ENCODE measurements around the gene ERBB2. TPM values are rescaled to one million over a fixed set of nuclear protein-coding genes. Genes with fewer than 3 reads are reported as not detected.

ERBB2 gene
- total RNA-seq, 2 experiments from 2014 or later = 2.4 to 4.6 TPM

DNA sequence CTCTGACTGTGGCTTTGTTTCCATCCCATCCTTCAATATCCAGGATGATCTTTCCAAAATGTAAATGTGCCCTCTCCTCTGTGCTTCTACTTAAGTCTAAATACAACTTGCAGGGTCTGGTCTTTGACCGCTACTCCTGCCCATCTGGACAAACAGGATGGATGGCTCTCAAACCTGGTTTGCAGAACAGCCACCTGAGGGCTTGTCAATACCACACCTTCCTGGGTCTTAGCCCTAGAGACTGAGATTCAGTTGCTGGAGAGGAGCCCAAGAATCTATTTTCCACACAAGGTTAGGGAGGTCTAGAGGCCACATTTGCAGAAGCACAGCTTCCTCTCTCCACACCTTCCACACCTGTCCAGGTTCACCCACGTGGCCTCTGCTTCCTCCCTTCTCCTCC lies 36.0 kb downstream of the ERBB2 start:
- no peaks in the 10 kb centered on the region for H3K36me3 Mint-ChIP-seq (ENCODE audit: low read depth)
- intact Hi-C loops (cut with DNase I, micrococcal nuclease) = no loop called here
- no peaks in the 10 kb centered on the region for H3K36me3 ChIP-seq (ENCODE audit: insufficient read depth, low read length)
- POLR2A ChIA-PET = no interaction called here
- H3K4me3 Mint-ChIP-seq = no peak overlapping the region
- ATAC-seq (ENCODE audit: poor library complexity) (no peak), DNase-seq (no peak)
- H3K4me1 ChIP-seq (ENCODE audit: insufficient read depth, low read length) = peaks cover 29% of the 10 kb centered on the region
- H3K27me3 Mint-ChIP-seq = peaks cover 20% of the 10 kb centered on the region
- no peak overlapping the region for H3K27ac Mint-ChIP-seq
- peaks cover 0 to 12% of the 10 kb centered on the region in 2 experiments for H3K9me3 ChIP-seq (ENCODE audit: control insufficient read depth in 1 of 2, insufficient read depth in 1 of 2, low read length in 2 of 2)
- H3K27ac ChIP-seq (ENCODE audit: low read depth in 1 of 2, low read length in 2 of 2) = no peak overlapping the region
- TF ChIP-seq, protein P1, sequence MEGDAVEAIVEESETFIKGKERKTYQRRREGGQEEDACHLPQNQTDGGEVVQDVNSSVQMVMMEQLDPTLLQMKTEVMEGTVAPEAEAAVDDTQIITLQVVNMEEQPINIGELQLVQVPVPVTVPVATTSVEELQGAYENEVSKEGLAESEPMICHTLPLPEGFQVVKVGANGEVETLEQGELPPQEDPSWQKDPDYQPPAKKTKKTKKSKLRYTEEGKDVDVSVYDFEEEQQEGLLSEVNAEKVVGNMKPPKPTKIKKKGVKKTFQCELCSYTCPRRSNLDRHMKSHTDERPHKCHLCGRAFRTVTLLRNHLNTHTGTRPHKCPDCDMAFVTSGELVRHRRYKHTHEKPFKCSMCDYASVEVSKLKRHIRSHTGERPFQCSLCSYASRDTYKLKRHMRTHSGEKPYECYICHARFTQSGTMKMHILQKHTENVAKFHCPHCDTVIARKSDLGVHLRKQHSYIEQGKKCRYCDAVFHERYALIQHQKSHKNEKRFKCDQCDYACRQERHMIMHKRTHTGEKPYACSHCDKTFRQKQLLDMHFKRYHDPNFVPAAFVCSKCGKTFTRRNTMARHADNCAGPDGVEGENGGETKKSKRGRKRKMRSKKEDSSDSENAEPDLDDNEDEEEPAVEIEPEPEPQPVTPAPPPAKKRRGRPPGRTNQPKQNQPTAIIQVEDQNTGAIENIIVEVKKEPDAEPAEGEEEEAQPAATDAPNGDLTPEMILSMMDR (IDR thresholded peaks at IDR 0.05) = no peak
- no peak overlapping the region for H3K4me3 ChIP-seq (ENCODE audit: low read length)
- H3K4me1 Mint-ChIP-seq (ENCODE audit: low read depth) = peaks cover 6% of the 10 kb centered on the region
- CTCF ChIA-PET = no interaction called here
- H3K27me3 ChIP-seq (ENCODE audit: control insufficient read depth in 1 of 2, insufficient read depth in 2 of 2, low read length in 2 of 2) = peaks cover 10 to 22% of the 10 kb centered on the region in 2 experiments
- H3K9me3 Mint-ChIP-seq = no peaks in the 10 kb centered on the region

DNA sequence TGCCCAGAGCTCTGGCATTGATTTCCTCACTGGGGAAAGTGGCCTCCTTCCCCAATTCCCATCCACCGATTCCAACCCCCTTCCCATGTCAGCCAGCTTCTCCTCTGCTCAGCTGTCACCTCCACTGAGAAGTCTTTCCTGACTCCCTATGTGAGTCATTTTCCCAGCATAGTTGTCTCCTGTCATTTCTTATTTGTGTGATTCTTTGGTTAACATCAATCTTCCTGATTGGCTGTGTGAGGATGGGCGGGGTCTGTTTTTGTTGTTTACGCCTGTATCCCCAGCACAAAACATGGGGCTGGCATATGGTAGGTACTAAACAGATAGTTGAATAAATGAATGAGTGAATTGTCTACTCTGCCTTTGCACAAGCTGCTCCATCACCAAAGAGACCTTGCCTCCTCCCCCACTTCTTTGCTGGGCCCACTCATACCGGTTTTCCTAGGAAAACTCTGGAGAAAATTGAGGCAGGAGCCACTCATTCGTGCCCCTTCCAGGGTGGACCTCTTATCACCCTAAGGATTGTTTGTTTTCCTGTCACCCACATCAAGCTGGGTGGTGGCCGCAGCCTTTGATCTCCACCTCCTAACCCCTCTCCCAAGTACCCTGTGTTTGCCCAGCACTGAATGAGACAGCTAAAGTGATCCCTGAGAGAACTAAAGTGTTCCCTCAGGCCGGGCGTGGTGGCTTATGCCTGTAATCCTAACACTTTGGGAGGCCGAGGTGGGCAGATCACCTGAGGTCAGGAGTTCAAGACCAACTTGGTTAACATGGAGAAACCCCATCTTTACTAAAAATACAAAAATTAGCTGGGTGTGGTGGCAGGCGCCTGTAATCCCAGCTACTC lies 36.7 kb downstream of the ERBB2 start:
- ChIA-PET POLR2A (no interaction called here), CTCF (interaction anchor here (1.0 kb wide), 1 partner anchor 113 kb away, joined by 3 read pairs; no protein-coding TSS in a partner anchor)
- peaks cover 0 to 12% of the 10 kb centered on the region in 2 experiments for H3K9me3 ChIP-seq (ENCODE audit: control insufficient read depth in 1 of 2, insufficient read depth in 1 of 2, low read length in 2 of 2)
- peaks cover 24% of the 10 kb centered on the region for H3K4me1 ChIP-seq (ENCODE audit: insufficient read depth, low read length)
- H3K27ac Mint-ChIP-seq = no peak overlapping the region
- ATAC-seq (ENCODE audit: poor library complexity) (no peak), DNase-seq (no peak)
- H3K27me3 ChIP-seq (ENCODE audit: control insufficient read depth in 1 of 2, insufficient read depth in 2 of 2, low read length in 2 of 2) = peaks cover 10 to 22% of the 10 kb centered on the region in 2 experiments
- intact Hi-C loops (cut with DNase I, micrococcal nuclease) = no loop called here
- H3K4me3 ChIP-seq (ENCODE audit: low read length) = no peak overlapping the region
- TF ChIP-seq, protein P1 (IDR thresholded peaks at IDR 0.05) = no peak
- no peaks in the 10 kb centered on the region for H3K36me3 ChIP-seq (ENCODE audit: insufficient read depth, low read length)
- no peaks in the 10 kb centered on the region for H3K36me3 Mint-ChIP-seq (ENCODE audit: low read depth)
- H3K27ac ChIP-seq (ENCODE audit: low read depth in 1 of 2, low read length in 2 of 2) = no peak overlapping the region
- H3K9me3 Mint-ChIP-seq = no peaks in the 10 kb centered on the region
- H3K4me1 Mint-ChIP-seq (ENCODE audit: low read depth) = peaks cover 6% of the 10 kb centered on the region
- no peak overlapping the region for H3K4me3 Mint-ChIP-seq
- peaks cover 20% of the 10 kb centered on the region for H3K27me3 Mint-ChIP-seq

DNA sequence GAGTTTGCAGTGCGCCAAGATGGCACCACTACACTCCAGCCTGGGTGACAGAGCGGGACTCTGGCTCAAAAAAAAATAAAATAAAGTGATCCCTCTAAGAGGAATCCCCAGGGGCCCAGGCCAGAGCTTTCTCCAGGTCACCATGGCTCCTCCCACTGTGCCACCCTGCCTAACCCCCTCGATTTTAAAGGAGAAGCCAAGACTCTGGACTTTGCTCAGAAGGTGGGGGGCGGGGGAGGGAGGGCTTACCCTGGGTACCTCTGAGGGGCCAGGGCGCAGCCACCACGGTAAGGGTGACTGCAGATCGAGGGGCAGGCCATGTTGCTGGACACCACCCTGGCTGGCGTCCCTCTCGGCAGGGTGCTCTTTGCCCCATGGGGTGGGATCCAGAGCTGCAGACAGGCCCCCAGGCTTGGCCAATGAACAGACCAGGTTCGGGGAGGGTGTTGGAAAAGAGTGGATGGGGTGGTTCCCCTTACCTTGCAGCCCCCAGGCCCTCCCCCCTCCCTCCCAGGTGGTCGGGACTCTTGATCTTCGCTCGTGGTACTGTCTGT lies 37.4 kb downstream of the ERBB2 start:
- Mint-ChIP-seq H3K9me3 (no peaks in the 10 kb centered on the region), H3K27me3 (peaks cover 20% of the 10 kb centered on the region), H3K4me1 (ENCODE audit: low read depth) (peaks cover 6% of the 10 kb centered on the region), H3K27ac (no peak overlapping the region), H3K4me3 (no peak overlapping the region), H3K36me3 (ENCODE audit: low read depth) (no peaks in the 10 kb centered on the region)
- peaks cover 10 to 22% of the 10 kb centered on the region in 2 experiments for H3K27me3 ChIP-seq (ENCODE audit: control insufficient read depth in 1 of 2, insufficient read depth in 2 of 2, low read length in 2 of 2)
- intact Hi-C loops (cut with DNase I, micrococcal nuclease) = no loop called here
- peaks cover 24% of the 10 kb centered on the region for H3K4me1 ChIP-seq (ENCODE audit: insufficient read depth, low read length)
- no peak overlapping the region for H3K27ac ChIP-seq (ENCODE audit: low read depth in 1 of 2, low read length in 2 of 2)
- ChIA-PET CTCF (interaction anchor here (1.0 kb wide), 1 partner anchor 114 kb away, joined by 3 read pairs; no protein-coding TSS in a partner anchor), POLR2A (no interaction called here)
- peaks cover 0 to 12% of the 10 kb centered on the region in 2 experiments for H3K9me3 ChIP-seq (ENCODE audit: control insufficient read depth in 1 of 2, insufficient read depth in 1 of 2, low read length in 2 of 2)
- TF ChIP-seq, protein P1 (IDR thresholded peaks at IDR 0.05) = no peak
- H3K4me3 ChIP-seq (ENCODE audit: low read length) = no peak overlapping the region
- DNase-seq (no peak), ATAC-seq (ENCODE audit: poor library complexity) (no peak)
- H3K36me3 ChIP-seq (ENCODE audit: insufficient read depth, low read length) = no peaks in the 10 kb centered on the region

Data from CD4-positive, alpha-beta T cell (primary cell).